Stomach (tissue), 9 donors: ENCODE measurements around the gene OR13C8. TPM values are rescaled to one million over a fixed set of nuclear protein-coding genes. Genes with fewer than 3 reads are reported as not detected.
A peak's percentile ranks its signal among the peaks of the same experiment; 100 is the strongest.
"Not testable (repeated sequence)": the region's sequence is repeated elsewhere in the genome, so short reads cannot be mapped to it uniquely, and the experiment has no call there.

Experiments
- DNase-seq, 2 donors: peaks; one replicate each; pipeline versions ENCODE4 v3.0.0 to v3.0.0-alpha.2; 2013 to 2019
- H3K27ac ChIP-seq, 5 donors: fragments of 200-600 bp in 4 of 5; sonication (generic) in 4 of 5; one replicate each; pipeline ENCODE4 v1.5.1; 2013 to 2019; ENCODE audit warnings: mild to moderate bottlenecking in 1 of 5, moderate library complexity in 1 of 5
- H3K27me3 ChIP-seq, 3 donors: fragments of 200-600 bp; sonication (generic); one replicate each; pipeline ENCODE4 v1.5.1; 2017 to 2019; ENCODE audit warnings: mixed run types in 1 of 3
- H3K36me3 ChIP-seq, 4 donors: fragments of 200-600 bp; sonication (generic); 1 replicate in 3 of 4; 2 replicates in 1 of 4; pipeline ENCODE4 v1.5.1; 2016 to 2019
- H3K4me1 ChIP-seq, 4 donors: fragments of 200-600 bp; sonication (generic); one replicate each; pipeline ENCODE4 v1.5.1; 2016 to 2019
- H3K4me3 ChIP-seq, 4 donors: fragments of 200-600 bp; sonication (generic) in 3 of 4; one replicate each; pipeline ENCODE4 v1.5.1; 2016 to 2019; ENCODE audit warnings: mild to moderate bottlenecking in 1 of 4
- H3K9me3 ChIP-seq, 4 donors: fragments of 200-600 bp; sonication (generic); one replicate each; pipeline ENCODE4 v1.5.1; 2016 to 2019
- CTCF ChIP-seq, 7 experiments: fragments of 450-650 bp in 4 of 7; fragments of 200-600 bp in 3 of 7; sonication (generic) in 3 of 7; IDR thresholded peaks; one replicate each; pipeline ENCODE4 v1.5.1; 2016 to 2019; ENCODE audit warnings: antibody characterized with exemption in 7 of 7, control low read depth in 2 of 7, mild to moderate bottlenecking in 1 of 7
- EP300 ChIP-seq: sonication (generic); formaldehyde crosslinking; IDR thresholded peaks from one replicate; pipeline ENCODE4 v1.6.1; 2017; ENCODE audit warnings: antibody characterized with exemption
- POLR2A ChIP-seq, 4 donors: fragments of 450-650 bp; IDR thresholded peaks; one replicate each; pipeline ENCODE4 v1.6.1; 2016; ENCODE audit warnings: antibody characterized with exemption in 4 of 4, control low read depth in 2 of 4, mild to moderate bottlenecking in 1 of 4, moderate library complexity in 1 of 4
- POLR2AphosphoS5 ChIP-seq, 3 donors: sonication (generic); formaldehyde crosslinking; IDR thresholded peaks; one replicate each; pipeline ENCODE4 v1.6.1; 2016; ENCODE audit warnings: antibody characterized with exemption in 3 of 3
- WGBS, 5 donors: extraction: QIAGEN DNeasy Blood & Tissue Kit in 3 of 5; methylation state at CpG; one replicate each; pipeline versions ENCODE4 v1.1.5 to v1.1.7; 2013 to 2018; 5-methylcytosine and 5-hydroxymethylcytosine counted together
- intact Hi-C: fragments of 100-400 bp; cut with DNase I; formaldehyde crosslinking; loops from one replicate; pipeline ENCODE4 v1.15.1; 2023; ENCODE audit warnings: low total_unique reads
- polyA plus RNA-seq, 3 donors: library from polyadenylated mRNA; stranded (reverse); fragments of 200-250 nt; gene quantifications; one replicate each; pipeline ENCODE4 v1.2.3, GENCODE V29; 2013
- total RNA-seq, 5 donors: library from RNA; depleted of rRNA; stranded (reverse); fragments of >200 nt; gene quantifications; one replicate each; pipeline versions ENCODE4 v1.1.0 to v1.2.3, GENCODE V29; 2014 to 2016
- donor health status: healthy with polysubstance abuse.
- donor health status: Bipolar disorder and iron deficiency.
- donor health status: healthy.

The OR13C8 gene
- total and polyA plus RNA-seq, 8 donors: not detected

GRCh38 chr9:104586496-104587180 lies 17.7 kb downstream of the OR13C8 start:
- TF ChIP-seq CTCF (IDR thresholded peaks at IDR 0.05): no peak
- TF ChIP-seq EP300: no peak
- intact Hi-C loops: no loop called here
- Histone ChIP-seq H3K9me3 (no peaks in the 10 kb centered on the region), H3K4me1 (no peaks in the 10 kb centered on the region), H3K27me3 (no peaks in the 10 kb centered on the region), H3K27ac (no peak overlapping the region), H3K36me3 (no peaks in the 10 kb centered on the region), H3K4me3 (no peak overlapping the region)
- DNase-seq: peak in 1 of 2 donors; percentile 47
- WGBS, 5 donors: 0 to 91% (median 59%) methylated on average over 1 of the region's 1 CpG

GRCh38 chr9:104589626-104590025 lies 20.7 kb downstream of the OR13C8 start:
- TF ChIP-seq EP300 (no peak), POLR2A (IDR thresholded peaks at IDR 0.05) (no peak), CTCF (IDR thresholded peaks at IDR 0.05) (no peak), POLR2AphosphoS5 (IDR thresholded peaks at IDR 0.05) (no peak)

DNA sequence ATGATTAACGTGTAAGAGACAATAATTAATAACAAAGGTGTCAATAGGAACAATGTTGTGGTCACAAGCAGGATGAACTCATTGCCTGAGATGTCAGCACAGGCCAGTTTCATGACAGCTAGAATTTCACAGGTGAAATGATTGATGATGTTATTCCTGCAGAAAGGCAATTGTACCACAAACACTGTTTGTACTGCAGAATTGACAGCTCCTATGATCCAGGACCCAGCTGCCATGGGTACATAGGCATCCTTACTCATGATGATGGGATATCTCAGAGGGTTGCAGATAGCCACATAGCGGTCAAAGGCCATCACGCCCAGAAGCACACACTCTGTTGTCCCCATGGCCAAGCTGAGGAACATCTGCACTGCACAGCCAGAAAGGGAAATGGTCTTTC lies 29.8 kb downstream of the OR13C8 start:
- H3K4me1 ChIP-seq, H3K27ac ChIP-seq, H3K36me3 ChIP-seq, H3K4me3 ChIP-seq, DNase-seq, H3K9me3 ChIP-seq, H3K27me3 ChIP-seq, intact Hi-C loops: not testable (repeated sequence)
- WGBS, 5 donors: 50 to 85% (median 72%) methylated on average over 1 to 3 of the region's 3 CpGs

More at GRCh38 chr9:104589626-104590025, 20.7 kb downstream of the OR13C8 start:
- no peak for DNase-seq
- 0 to 89% (median 50%) methylated on average over 1 of the region's 1 CpG for WGBS, 5 donors
- Histone ChIP-seq H3K27ac (no peak overlapping the region), H3K4me1 (no peaks in the 10 kb centered on the region), H3K27me3 (no peaks in the 10 kb centered on the region), H3K36me3 (no peaks in the 10 kb centered on the region), H3K9me3 (peaks cover 0 to 4% (median 0%) of the 10 kb centered on the region in 4 donors), H3K4me3 (no peak overlapping the region)
- intact Hi-C loops: no loop called here

- DNase-seq, H3K4me3 ChIP-seq, H3K9me3 ChIP-seq, H3K27ac ChIP-seq, H3K27me3 ChIP-seq, H3K4me1 ChIP-seq, intact Hi-C loops, H3K36me3 ChIP-seq: not testable (repeated sequence)
Observed at GRCh38 chr9:104599313-104599712, 30.3 kb downstream of the OR13C8 start, which contains the start of gene OR13C5. OR13C5 (minus strand) TSS chr9:104599413; CDS start chr9:104599413, 0 bp downstream.

DNA sequence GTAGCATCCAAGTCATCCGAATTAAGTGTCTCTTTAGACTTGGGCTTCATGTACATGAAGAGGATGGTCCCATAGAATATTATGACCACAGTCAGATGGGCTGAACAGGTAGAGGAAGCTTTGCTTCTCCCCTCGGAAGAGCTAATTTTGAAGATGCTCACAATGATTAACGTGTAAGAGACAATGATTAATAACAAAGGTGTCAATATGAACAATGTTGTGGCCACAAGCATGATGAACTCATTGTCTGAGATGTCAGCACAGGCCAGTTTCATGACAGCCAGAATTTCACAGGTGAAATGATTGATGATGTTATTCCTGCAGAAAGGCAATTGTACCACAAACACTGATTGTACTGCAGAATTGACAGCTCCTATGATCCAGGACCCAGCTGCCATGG lies 35.8 kb downstream of the OR13C8 start:
- H3K4me1 ChIP-seq: no peaks in the 10 kb centered on the region
- no peak overlapping the region for H3K4me3 ChIP-seq
- H3K27ac ChIP-seq: no peak overlapping the region
- TF ChIP-seq CTCF (IDR thresholded peaks at IDR 0.05): no peak
- no peak for TF ChIP-seq POLR2A (IDR thresholded peaks at IDR 0.05)
- TF ChIP-seq POLR2AphosphoS5 (IDR thresholded peaks at IDR 0.05): no peak
- no peak for TF ChIP-seq EP300
- no peaks in the 10 kb centered on the region for H3K36me3 ChIP-seq
- H3K27me3 ChIP-seq: no peaks in the 10 kb centered on the region
- WGBS, 5 donors: 69 to 77% (median 72%) methylated on average over 3 of the region's 3 CpGs
- intact Hi-C loops: no loop called here
- DNase-seq: no peak
- H3K9me3 ChIP-seq: no peaks in the 10 kb centered on the region

DNA sequence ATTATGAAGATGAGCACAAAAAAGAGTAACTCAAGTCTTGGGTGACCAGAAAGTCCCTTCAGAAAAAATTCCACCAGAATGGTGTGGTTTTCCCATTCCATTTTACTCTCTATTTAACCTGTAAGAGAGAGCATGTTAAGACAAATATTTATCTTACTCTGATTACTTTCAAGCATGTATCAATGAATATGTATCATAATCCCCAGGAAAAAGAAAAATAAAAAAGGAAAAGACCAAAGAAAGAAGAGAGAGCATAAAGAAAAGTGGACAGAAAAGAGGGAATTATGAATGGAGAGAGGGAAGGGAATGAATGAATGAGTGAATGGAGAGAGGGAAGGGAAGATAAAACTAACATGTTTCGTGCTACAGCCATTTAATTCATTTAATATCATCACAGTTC lies 36.6 kb downstream of the OR13C8 start, which contains the start of gene OR13C2:
Gene OR13C2 (minus strand): TSS at position 101 of the 400 bp plus-strand sequence. CDS start 0 bp downstream, at position 101.
- H3K27ac ChIP-seq, H3K4me3 ChIP-seq, H3K9me3 ChIP-seq, H3K36me3 ChIP-seq, intact Hi-C loops, H3K27me3 ChIP-seq, H3K4me1 ChIP-seq, DNase-seq: not testable (repeated sequence)
- 41 to 69% (median 64%) methylated on average over 1 of the region's 1 CpG for WGBS, 5 donors
